Karpas-422 (cell line): ENCODE results near the gene CSNK1G3. TPM values are rescaled to one million over a fixed set of nuclear protein-coding genes. Genes with fewer than 3 reads are reported as not detected.

Experiments
- DNase-seq: peaks from one replicate; pipeline ENCODE4 v3.0.0-alpha.2; 2015
- H2AFZ ChIP-seq: fragments of 200-600 bp; sonication (generic); 2 replicates; pipeline ENCODE4 v1.6.1; 2014; ENCODE audit warnings: antibody characterized with exemption, low read length, mixed read lengths
- H3K27ac ChIP-seq: fragments of 200-600 bp; sonication (generic); 2 replicates; pipeline ENCODE4 v1.5.1; 2014; ENCODE audit warnings: mild to moderate bottlenecking, low read length, moderate library complexity
- H3K27me3 ChIP-seq: fragments of 200-600 bp; sonication (generic); 2 replicates; pipeline ENCODE4 v1.6.1; 2014; ENCODE audit warnings: low read length, mixed read lengths
- H3K36me3 ChIP-seq: fragments of 200-600 bp; sonication (generic); 2 replicates; pipeline ENCODE4 v1.6.1; 2014; ENCODE audit warnings: low read length, mixed read lengths; ENCODE audit not compliant: insufficient read depth
- H3K4me1 ChIP-seq: fragments of 200-600 bp; sonication (generic); 2 replicates; pipeline ENCODE4 v1.6.1; 2014; ENCODE audit warnings: mild to moderate bottlenecking, low read length, mixed read lengths
- H3K4me2 ChIP-seq: fragments of 200-600 bp; sonication (generic); 2 replicates; pipeline ENCODE4 v1.6.1; 2014; ENCODE audit warnings: low read length, low read depth, mild to moderate bottlenecking; ENCODE audit not compliant: poor library complexity, severe bottlenecking
- H3K4me3 ChIP-seq: fragments of 200-600 bp; sonication (generic); 2 replicates; pipeline ENCODE4 v1.5.1; 2014; ENCODE audit warnings: mild to moderate bottlenecking, antibody characterized with exemption, low read length, mixed read lengths
- H3K79me2 ChIP-seq: fragments of 200-600 bp; sonication (generic); 2 replicates; pipeline ENCODE4 v1.6.1; 2014; ENCODE audit warnings: mild to moderate bottlenecking, low read length, mixed read lengths
- H3K9ac ChIP-seq: fragments of 200-600 bp; sonication (generic); 2 replicates; pipeline ENCODE4 v1.6.0; 2014; ENCODE audit warnings: low read length
- H3K9me2 ChIP-seq: fragments of 200-600 bp; sonication (generic), shearing (Covaris generic); replicated peaks from 2 replicates; pipeline ENCODE4 v1.6.0; 2014; ENCODE audit warnings: mild to moderate bottlenecking, low read length, moderate library complexity; ENCODE audit not compliant: insufficient read depth
- H3K9me3 ChIP-seq: fragments of 300-700, 200-600 bp; sonication (generic); 2 replicates; pipeline ENCODE4 v1.6.1; 2014; ENCODE audit warnings: low read length, mixed read lengths
- H4K20me1 ChIP-seq: fragments of 200-600 bp; sonication (generic); 2 replicates; pipeline ENCODE4 v1.6.1; 2014; ENCODE audit warnings: mild to moderate bottlenecking, antibody characterized with exemption, low read length, low read depth; ENCODE audit not compliant: insufficient read depth
- total RNA-seq: library from RNA; depleted of rRNA; stranded (reverse); fragments of >200 nt; shearing (Covaris generic); gene quantifications from 2 replicates; pipeline ENCODE4 v1.2.3, GENCODE V29; 2014; ENCODE audit warnings: low replicate concordance

Gene CSNK1G3
- total RNA-seq, 1 experiment from 2014 or later, result 27.4 TPM

GRCh38 chr5:123554601-123555000 lies 42.6 kb downstream of the CSNK1G3 start:
- Histone ChIP-seq H3K9me2 (no peaks in the 10 kb centered on the region), H3K27me3 (no peaks in the 10 kb centered on the region), H3K27ac (no peak overlapping the region), H3K9ac (no peak overlapping the region), H3K9me3 (no peaks in the 10 kb centered on the region), H4K20me1 (no peaks in the 10 kb centered on the region), H3K79me2 (no peaks in the 10 kb centered on the region), H3K4me3 (no peak overlapping the region), H3K4me2 (no peak overlapping the region), H2AFZ (no peak overlapping the region), H3K36me3 (no peaks in the 10 kb centered on the region), H3K4me1 (no peaks in the 10 kb centered on the region)
- DNase-seq, result no peak

DNA sequence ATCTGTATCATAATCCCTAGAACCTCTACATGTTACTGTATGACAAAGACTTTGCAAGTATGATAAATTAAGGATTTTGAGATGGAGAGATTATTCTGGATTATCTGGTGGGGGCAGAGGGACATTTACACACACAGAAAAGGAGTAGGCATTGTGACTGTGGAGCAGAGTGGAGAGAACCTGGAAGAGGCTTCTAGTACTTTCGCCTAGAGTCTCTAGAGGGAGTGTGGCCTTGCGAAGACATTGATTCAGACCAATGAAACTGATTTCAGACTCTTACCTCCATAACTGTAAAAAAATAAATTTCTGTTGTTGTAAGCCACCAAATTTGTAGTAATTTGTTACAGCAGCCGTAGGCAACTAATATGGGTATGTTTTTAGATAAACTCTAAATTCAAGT lies 45.9 kb downstream of the CSNK1G3 start:
- no peak overlapping the region for H3K4me3 ChIP-seq
- no peaks in the 10 kb centered on the region for H3K27me3 ChIP-seq
- no peaks in the 10 kb centered on the region for H3K4me1 ChIP-seq
- no peak overlapping the region for H3K9ac ChIP-seq
- no peaks in the 10 kb centered on the region for H3K79me2 ChIP-seq
- no peaks in the 10 kb centered on the region for H4K20me1 ChIP-seq
- no peak overlapping the region for H2AFZ ChIP-seq
- no peak for DNase-seq
- no peaks in the 10 kb centered on the region for H3K9me3 ChIP-seq
- H3K36me3 ChIP-seq, result no peaks in the 10 kb centered on the region
- H3K9me2 ChIP-seq, result no peaks in the 10 kb centered on the region
- no peak overlapping the region for H3K4me2 ChIP-seq
- no peak overlapping the region for H3K27ac ChIP-seq

DNA sequence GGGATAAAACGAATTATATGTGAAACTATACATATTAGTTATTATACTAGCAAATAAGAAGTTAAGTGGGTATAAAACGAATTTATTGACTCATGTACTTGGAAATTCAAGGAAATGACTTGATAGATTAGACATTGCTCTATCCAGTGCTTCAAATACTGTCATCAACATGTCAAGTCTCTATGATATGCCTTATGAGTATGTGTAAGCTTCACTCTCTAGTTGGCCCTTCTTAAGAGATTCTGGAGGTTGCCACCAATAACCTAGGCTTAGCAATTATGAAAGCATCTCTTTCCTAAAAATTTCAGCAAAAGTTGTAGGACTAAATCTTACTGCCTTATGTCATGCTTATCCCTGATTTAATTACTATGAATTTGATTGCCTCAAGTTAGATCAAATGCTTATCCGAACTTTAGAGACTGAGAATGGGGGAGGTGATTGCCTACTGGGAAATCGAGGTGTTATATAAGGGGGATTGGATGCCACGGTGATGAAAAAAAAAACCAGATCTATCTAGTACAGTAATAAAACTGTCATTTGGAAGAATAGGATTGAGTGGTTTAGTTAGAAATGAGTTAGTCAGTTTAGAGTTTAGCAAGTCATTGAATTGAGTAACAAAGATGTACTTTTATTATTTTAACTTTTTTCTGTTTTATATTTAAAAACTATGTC lies 46.9 kb downstream of the CSNK1G3 start:
- Histone ChIP-seq H3K27me3 (no peaks in the 10 kb centered on the region), H3K4me3 (no peak overlapping the region), H3K36me3 (no peaks in the 10 kb centered on the region), H3K27ac (no peak overlapping the region), H4K20me1 (no peaks in the 10 kb centered on the region), H3K79me2 (no peaks in the 10 kb centered on the region), H3K4me2 (no peak overlapping the region), H3K4me1 (no peaks in the 10 kb centered on the region), H3K9ac (no peak overlapping the region), H3K9me2 (no peaks in the 10 kb centered on the region), H2AFZ (no peak overlapping the region), H3K9me3 (no peaks in the 10 kb centered on the region)
- DNase-seq, result no peak

DNA sequence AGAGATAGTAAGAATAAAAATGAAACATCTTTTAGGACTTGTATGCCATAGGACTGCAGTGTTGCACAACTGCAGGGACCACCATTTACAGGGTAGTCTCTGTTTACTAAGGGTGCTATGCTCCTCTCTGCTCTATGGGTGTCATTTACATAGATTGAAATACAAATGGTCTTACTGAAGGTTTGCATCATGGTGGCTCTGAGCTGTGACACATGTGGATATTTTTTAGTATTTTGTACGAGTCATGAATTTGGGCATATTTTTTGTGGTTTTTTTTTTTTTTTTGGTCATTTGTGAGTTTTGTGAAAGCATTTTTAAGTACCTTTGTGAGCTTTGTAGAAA lies 47.4 kb downstream of the CSNK1G3 start:
- H3K27me3 ChIP-seq, result no peaks in the 10 kb centered on the region
- H3K4me1 ChIP-seq, result no peaks in the 10 kb centered on the region
- no peak overlapping the region for H3K27ac ChIP-seq
- H3K4me3 ChIP-seq, result no peak overlapping the region
- H3K9me3 ChIP-seq, result no peaks in the 10 kb centered on the region
- H3K4me2 ChIP-seq, result no peak overlapping the region
- no peak for DNase-seq
- H3K36me3 ChIP-seq, result no peaks in the 10 kb centered on the region
- H3K9me2 ChIP-seq, result no peaks in the 10 kb centered on the region
- no peaks in the 10 kb centered on the region for H4K20me1 ChIP-seq
- H2AFZ ChIP-seq, result no peak overlapping the region
- no peaks in the 10 kb centered on the region for H3K79me2 ChIP-seq
- no peak overlapping the region for H3K9ac ChIP-seq

GRCh38 chr5:123561230-123561629 lies 49.3 kb downstream of the CSNK1G3 start:
- H3K36me3 ChIP-seq, result no peaks in the 10 kb centered on the region
- no peak overlapping the region for H3K9ac ChIP-seq
- H3K27me3 ChIP-seq, result no peaks in the 10 kb centered on the region
- H3K79me2 ChIP-seq, result peaks cover 4% of the 10 kb centered on the region; the same call in 1 of the 2 replicates
- H3K27ac ChIP-seq, result no peak overlapping the region
- H4K20me1 ChIP-seq, result no peaks in the 10 kb centered on the region
- no peak overlapping the region for H3K4me3 ChIP-seq
- H3K4me1 ChIP-seq, result no peaks in the 10 kb centered on the region
- no peaks in the 10 kb centered on the region for H3K9me2 ChIP-seq
- H2AFZ ChIP-seq, result no peak overlapping the region
- H3K9me3 ChIP-seq, result no peaks in the 10 kb centered on the region
- no peak overlapping the region for H3K4me2 ChIP-seq
- DNase-seq, result no peak

- no peaks in the 10 kb centered on the region for H3K4me1 ChIP-seq
- H3K9me2 ChIP-seq, result no peaks in the 10 kb centered on the region
- no peak overlapping the region for H3K9ac ChIP-seq
- H3K27ac ChIP-seq, result no peak overlapping the region
- no peaks in the 10 kb centered on the region for H3K9me3 ChIP-seq
- no peaks in the 10 kb centered on the region for H4K20me1 ChIP-seq
- no peak overlapping the region for H3K4me3 ChIP-seq
- H3K79me2 ChIP-seq, result peaks cover 6% of the 10 kb centered on the region; the same call in 1 of the 2 replicates
- H3K27me3 ChIP-seq, result no peaks in the 10 kb centered on the region
- H2AFZ ChIP-seq, result no peak overlapping the region
- DNase-seq, result no peak
- H3K36me3 ChIP-seq, result no peaks in the 10 kb centered on the region
- H3K4me2 ChIP-seq, result no peak overlapping the region
Observed at GRCh38 chr5:123571927-123572326, 60.0 kb downstream of the CSNK1G3 start.

GRCh38 chr5:123578390-123578789 lies 66.4 kb downstream of the CSNK1G3 start:
- Histone ChIP-seq H3K27ac (no peak overlapping the region), H3K9me2 (no peaks in the 10 kb centered on the region), H2AFZ (no peak overlapping the region), H4K20me1 (no peaks in the 10 kb centered on the region), H3K27me3 (no peaks in the 10 kb centered on the region), H3K9ac (no peak overlapping the region), H3K4me2 (no peak overlapping the region), H3K4me1 (no peaks in the 10 kb centered on the region), H3K9me3 (no peaks in the 10 kb centered on the region), H3K4me3 (no peak overlapping the region), H3K36me3 (0 out of 2 replicates have a peak, but pooled peaks cover 7% of the 10 kb centered on the region), H3K79me2 (no peaks in the 10 kb centered on the region)
- no peak for DNase-seq

GRCh38 chr5:123579410-123579809 lies 67.4 kb downstream of the CSNK1G3 start:
- H3K9me2 ChIP-seq, result no peaks in the 10 kb centered on the region
- H3K27me3 ChIP-seq, result no peaks in the 10 kb centered on the region
- H2AFZ ChIP-seq, result no peak overlapping the region
- H3K79me2 ChIP-seq, result no peaks in the 10 kb centered on the region
- no peak overlapping the region for H3K27ac ChIP-seq
- no peak overlapping the region for H3K4me2 ChIP-seq
- DNase-seq, result no peak
- 0 out of 2 replicates have a peak, but pooled peaks cover 7% of the 10 kb centered on the region for H3K36me3 ChIP-seq
- no peaks in the 10 kb centered on the region for H3K9me3 ChIP-seq
- H3K4me3 ChIP-seq, result no peak overlapping the region
- H3K4me1 ChIP-seq, result no peaks in the 10 kb centered on the region
- H3K9ac ChIP-seq, result no peak overlapping the region
- no peaks in the 10 kb centered on the region for H4K20me1 ChIP-seq
